HepG2 (cell line): ENCODE results near the gene ZFP82. TPM values are rescaled to one million over a fixed set of nuclear protein-coding genes. Genes with fewer than 3 reads are reported as not detected.
A peak's percentile ranks its signal among the peaks of the same experiment; 100 is the strongest.

Source experiments
- CCDC6 ChIP-seq: sonication (generic); formaldehyde crosslinking; IDR thresholded peaks from 2 replicates; pipeline ENCODE4 v1.8.1; 2022; ENCODE audit warnings: mild to moderate bottlenecking, missing genetic modification reagents, moderate library complexity
- HNRNPK ChIP-seq: fragments of 200-400 bp; formaldehyde crosslinking; IDR thresholded peaks from 2 replicates; pipeline ENCODE4 v1.6.1; 2018; ENCODE audit warnings: low read length, low read depth, moderate library complexity, mild to moderate bottlenecking; ENCODE audit not compliant: poor library complexity, severe bottlenecking
- MED13 ChIP-seq: sonication (generic); formaldehyde crosslinking; IDR thresholded peaks from 2 replicates; pipeline ENCODE4 v1.5.0; 2020; ENCODE audit warnings: missing genetic modification reagents
- RBFOX2 ChIP-seq: fragments of 200-400 bp; formaldehyde crosslinking; IDR thresholded peaks from 2 replicates; pipeline ENCODE4 v1.6.1; 2017; ENCODE audit warnings: low read depth, mild to moderate bottlenecking, low read length
- RFXAP ChIP-seq: sonication (generic); formaldehyde crosslinking; IDR thresholded peaks from 2 replicates; pipeline ENCODE4 v1.4.0; 2020; ENCODE audit warnings: missing genetic modification reagents, borderline replicate concordance
- SRY ChIP-seq: sonication (generic); formaldehyde crosslinking; IDR thresholded peaks from 2 replicates; pipeline ENCODE4 v1.8.0; 2022; ENCODE audit warnings: mild to moderate bottlenecking, missing genetic modification reagents
- TCF7L2 ChIP-seq: IDR thresholded peaks from 2 replicates; pipeline ENCODE4 v1.6.1; 2011; ENCODE audit warnings: mild to moderate bottlenecking, low read depth, low read length, moderate library complexity
- WIZ ChIP-seq: sonication (generic); formaldehyde crosslinking; IDR thresholded peaks from 2 replicates; pipeline ENCODE4 v1.5.1; 2020; ENCODE audit warnings: mild to moderate bottlenecking, missing genetic modification reagents
- ZMYM3 ChIP-seq: sonication (generic); formaldehyde crosslinking; IDR thresholded peaks from 2 replicates; pipeline ENCODE4 v1.5.1; 2020; ENCODE audit warnings: mild to moderate bottlenecking, missing genetic modification reagents
- ZNF225 ChIP-seq: sonication (generic); formaldehyde crosslinking; IDR thresholded peaks from 2 replicates; pipeline ENCODE4 v1.4.0; 2020; ENCODE audit warnings: mild to moderate bottlenecking, missing genetic modification reagents
- ZNF678 ChIP-seq: sonication (generic); formaldehyde crosslinking; IDR thresholded peaks from 2 replicates; pipeline ENCODE4 v1.4.0; 2020; ENCODE audit warnings: mild to moderate bottlenecking, missing genetic modification reagents
- ZNF747 ChIP-seq: sonication (generic); formaldehyde crosslinking; IDR thresholded peaks from 2 replicates; pipeline ENCODE4 v1.8.1; 2023; ENCODE audit warnings: missing genetic modification reagents, mild to moderate bottlenecking, borderline replicate concordance
- polyA plus RNA-seq, 8 experiments: library from polyadenylated mRNA; depleted of rRNA in 3 of 8; stranded (reverse) in 7 of 8; unstranded in 1 of 8; fragments of >200 nt; fragmentation: Illumina TruSeq in 4 of 8; extraction: Trizol in 4 of 8; gene quantifications; 2 replicates each; pipeline versions ENCODE4 v1.2.1 to v1.2.3, GENCODE V29; 2011 to 2016; ENCODE audit warnings: low read depth in 4 of 8, missing spikeins in 1 of 8, mixed read lengths in 1 of 8; ENCODE audit not compliant: insufficient read depth in 1 of 8
- total RNA-seq, 5 experiments: library from RNA; depleted of rRNA; stranded (reverse); fragments of >200 nt; fragmentation: Illumina TruSeq; extraction: Trizol; gene quantifications; 2 replicates each; pipeline ENCODE4 v1.2.3, GENCODE V29; 2016; ENCODE audit warnings: low read depth in 1 of 5
- TF ChIP-seq, protein P1 (sequence below): sonication (generic); formaldehyde crosslinking; IDR thresholded peaks from 2 replicates; pipeline ENCODE4 v1.9.0; 2021; ENCODE audit warnings: missing genetic modification reagents, borderline replicate concordance
- TF ChIP-seq, protein P2 (sequence below): sonication (generic); formaldehyde crosslinking; IDR thresholded peaks from 2 replicates; pipeline ENCODE4 v1.4.0; 2020; ENCODE audit warnings: mild to moderate bottlenecking, missing genetic modification reagents
- TF ChIP-seq, protein P3 (sequence below): sonication (generic); formaldehyde crosslinking; IDR thresholded peaks from 2 replicates; pipeline ENCODE4 v1.8.0; 2022; ENCODE audit warnings: mild to moderate bottlenecking, missing genetic modification reagents; ENCODE audit not compliant: insufficient replicate concordance
- TF ChIP-seq, protein P4 (sequence below): sonication (generic); formaldehyde crosslinking; conservative IDR thresholded peaks from 2 replicates; pipeline ENCODE4 v1.4.0; 2020; ENCODE audit warnings: missing genetic modification reagents

The ZFP82 gene
- total and polyA plus RNA-seq, 2 of the 13 experiments (the other 11 are each of a cell fraction or from before 2014, with no cell fraction given): 1.7 to 4.3 TPM

DNA sequence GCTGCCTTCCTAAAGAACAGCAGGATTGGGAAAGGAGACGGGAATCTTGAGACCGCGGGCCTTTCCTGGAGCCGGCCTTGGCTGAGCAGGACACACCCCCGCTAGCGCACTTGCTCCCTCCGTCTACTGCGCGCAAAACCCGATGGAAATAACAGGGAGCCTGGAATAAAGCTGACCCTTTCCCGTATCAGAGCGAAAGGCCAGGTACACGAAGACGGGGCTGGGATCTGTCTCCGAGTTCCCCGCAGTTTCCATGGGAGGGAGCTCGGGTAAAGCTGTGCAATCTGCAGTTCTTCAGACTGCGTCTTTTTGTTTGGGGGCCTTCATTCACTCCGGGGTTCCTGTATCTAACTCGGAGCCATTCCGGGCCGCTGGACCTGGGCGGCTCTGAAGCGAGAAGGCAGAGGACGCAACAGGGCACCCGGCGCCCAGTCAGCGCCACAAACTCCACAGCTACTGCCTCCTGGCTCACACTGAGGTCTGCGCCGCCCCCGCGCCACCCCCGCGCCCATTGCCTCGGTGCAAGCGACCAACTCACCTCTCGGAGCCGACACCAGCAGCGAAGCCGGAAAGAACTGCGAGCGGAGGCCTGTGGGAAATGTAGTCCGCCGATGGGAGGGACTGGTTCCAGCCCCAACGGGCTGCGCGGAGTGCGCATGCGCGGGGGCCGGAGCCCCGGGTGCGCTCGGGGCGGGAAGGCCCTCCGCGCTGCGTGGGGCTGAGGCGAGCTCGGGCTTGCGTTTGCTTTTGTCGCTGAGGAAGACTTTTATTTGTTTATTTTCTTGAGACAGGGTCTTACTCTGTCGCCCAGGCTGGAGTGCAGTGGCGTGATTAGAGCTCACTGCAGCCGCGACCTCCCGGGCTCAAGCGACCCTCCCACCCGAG lies 39.6 kb downstream of the ZFP82 start, which contains the start of gene ZFP14 (continued):
- TF ChIP-seq, protein P1, sequence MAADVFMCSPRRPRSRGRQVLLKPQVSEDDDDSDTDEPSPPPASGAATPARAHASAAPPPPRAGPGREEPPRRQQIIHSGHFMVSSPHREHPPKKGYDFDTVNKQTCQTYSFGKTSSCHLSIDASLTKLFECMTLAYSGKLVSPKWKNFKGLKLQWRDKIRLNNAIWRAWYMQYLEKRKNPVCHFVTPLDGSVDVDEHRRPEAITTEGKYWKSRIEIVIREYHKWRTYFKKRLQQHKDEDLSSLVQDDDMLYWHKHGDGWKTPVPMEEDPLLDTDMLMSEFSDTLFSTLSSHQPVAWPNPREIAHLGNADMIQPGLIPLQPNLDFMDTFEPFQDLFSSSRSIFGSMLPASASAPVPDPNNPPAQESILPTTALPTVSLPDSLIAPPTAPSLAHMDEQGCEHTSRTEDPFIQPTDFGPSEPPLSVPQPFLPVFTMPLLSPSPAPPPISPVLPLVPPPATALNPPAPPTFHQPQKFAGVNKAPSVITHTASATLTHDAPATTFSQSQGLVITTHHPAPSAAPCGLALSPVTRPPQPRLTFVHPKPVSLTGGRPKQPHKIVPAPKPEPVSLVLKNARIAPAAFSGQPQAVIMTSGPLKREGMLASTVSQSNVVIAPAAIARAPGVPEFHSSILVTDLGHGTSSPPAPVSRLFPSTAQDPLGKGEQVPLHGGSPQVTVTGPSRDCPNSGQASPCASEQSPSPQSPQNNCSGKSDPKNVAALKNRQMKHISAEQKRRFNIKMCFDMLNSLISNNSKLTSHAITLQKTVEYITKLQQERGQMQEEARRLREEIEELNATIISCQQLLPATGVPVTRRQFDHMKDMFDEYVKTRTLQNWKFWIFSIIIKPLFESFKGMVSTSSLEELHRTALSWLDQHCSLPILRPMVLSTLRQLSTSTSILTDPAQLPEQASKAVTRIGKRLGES: no peak
- TF ChIP-seq TCF7L2: no peak
- TF ChIP-seq RBFOX2: peak; percentile 91
- no peak for TF ChIP-seq ZNF678
- 0 out of 2 replicates have a peak, but pooled peaks have one; percentile 3 for TF ChIP-seq ZMYM3 (CRISPR knock-in tag)
- TF ChIP-seq, protein P2, sequence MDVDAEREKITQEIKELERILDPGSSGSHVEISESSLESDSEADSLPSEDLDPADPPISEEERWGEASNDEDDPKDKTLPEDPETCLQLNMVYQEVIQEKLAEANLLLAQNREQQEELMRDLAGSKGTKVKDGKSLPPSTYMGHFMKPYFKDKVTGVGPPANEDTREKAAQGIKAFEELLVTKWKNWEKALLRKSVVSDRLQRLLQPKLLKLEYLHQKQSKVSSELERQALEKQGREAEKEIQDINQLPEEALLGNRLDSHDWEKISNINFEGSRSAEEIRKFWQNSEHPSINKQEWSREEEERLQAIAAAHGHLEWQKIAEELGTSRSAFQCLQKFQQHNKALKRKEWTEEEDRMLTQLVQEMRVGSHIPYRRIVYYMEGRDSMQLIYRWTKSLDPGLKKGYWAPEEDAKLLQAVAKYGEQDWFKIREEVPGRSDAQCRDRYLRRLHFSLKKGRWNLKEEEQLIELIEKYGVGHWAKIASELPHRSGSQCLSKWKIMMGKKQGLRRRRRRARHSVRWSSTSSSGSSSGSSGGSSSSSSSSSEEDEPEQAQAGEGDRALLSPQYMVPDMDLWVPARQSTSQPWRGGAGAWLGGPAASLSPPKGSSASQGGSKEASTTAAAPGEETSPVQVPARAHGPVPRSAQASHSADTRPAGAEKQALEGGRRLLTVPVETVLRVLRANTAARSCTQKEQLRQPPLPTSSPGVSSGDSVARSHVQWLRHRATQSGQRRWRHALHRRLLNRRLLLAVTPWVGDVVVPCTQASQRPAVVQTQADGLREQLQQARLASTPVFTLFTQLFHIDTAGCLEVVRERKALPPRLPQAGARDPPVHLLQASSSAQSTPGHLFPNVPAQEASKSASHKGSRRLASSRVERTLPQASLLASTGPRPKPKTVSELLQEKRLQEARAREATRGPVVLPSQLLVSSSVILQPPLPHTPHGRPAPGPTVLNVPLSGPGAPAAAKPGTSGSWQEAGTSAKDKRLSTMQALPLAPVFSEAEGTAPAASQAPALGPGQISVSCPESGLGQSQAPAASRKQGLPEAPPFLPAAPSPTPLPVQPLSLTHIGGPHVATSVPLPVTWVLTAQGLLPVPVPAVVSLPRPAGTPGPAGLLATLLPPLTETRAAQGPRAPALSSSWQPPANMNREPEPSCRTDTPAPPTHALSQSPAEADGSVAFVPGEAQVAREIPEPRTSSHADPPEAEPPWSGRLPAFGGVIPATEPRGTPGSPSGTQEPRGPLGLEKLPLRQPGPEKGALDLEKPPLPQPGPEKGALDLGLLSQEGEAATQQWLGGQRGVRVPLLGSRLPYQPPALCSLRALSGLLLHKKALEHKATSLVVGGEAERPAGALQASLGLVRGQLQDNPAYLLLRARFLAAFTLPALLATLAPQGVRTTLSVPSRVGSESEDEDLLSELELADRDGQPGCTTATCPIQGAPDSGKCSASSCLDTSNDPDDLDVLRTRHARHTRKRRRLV (CRISPR knock-in tag): peak; percentile 41; the same call in 1 of the 2 replicates
- TF ChIP-seq WIZ (CRISPR knock-in tag): no peak
- peak; percentile 32 for TF ChIP-seq SRY (CRISPR knock-in tag)
- TF ChIP-seq, protein P3, sequence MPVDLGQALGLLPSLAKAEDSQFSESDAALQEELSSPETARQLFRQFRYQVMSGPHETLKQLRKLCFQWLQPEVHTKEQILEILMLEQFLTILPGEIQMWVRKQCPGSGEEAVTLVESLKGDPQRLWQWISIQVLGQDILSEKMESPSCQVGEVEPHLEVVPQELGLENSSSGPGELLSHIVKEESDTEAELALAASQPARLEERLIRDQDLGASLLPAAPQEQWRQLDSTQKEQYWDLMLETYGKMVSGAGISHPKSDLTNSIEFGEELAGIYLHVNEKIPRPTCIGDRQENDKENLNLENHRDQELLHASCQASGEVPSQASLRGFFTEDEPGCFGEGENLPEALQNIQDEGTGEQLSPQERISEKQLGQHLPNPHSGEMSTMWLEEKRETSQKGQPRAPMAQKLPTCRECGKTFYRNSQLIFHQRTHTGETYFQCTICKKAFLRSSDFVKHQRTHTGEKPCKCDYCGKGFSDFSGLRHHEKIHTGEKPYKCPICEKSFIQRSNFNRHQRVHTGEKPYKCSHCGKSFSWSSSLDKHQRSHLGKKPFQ: no peak
- TF ChIP-seq MED13 (CRISPR knock-in tag): no peak
- TF ChIP-seq CCDC6 (CRISPR knock-in tag): no peak; the same call in 1 of the 2 replicates
- peak; percentile 18; the same call in 1 of the 2 replicates for TF ChIP-seq ZNF747 (CRISPR knock-in tag)
- TF ChIP-seq RFXAP (CRISPR knock-in tag): peak; percentile 84
- TF ChIP-seq, protein P4, sequence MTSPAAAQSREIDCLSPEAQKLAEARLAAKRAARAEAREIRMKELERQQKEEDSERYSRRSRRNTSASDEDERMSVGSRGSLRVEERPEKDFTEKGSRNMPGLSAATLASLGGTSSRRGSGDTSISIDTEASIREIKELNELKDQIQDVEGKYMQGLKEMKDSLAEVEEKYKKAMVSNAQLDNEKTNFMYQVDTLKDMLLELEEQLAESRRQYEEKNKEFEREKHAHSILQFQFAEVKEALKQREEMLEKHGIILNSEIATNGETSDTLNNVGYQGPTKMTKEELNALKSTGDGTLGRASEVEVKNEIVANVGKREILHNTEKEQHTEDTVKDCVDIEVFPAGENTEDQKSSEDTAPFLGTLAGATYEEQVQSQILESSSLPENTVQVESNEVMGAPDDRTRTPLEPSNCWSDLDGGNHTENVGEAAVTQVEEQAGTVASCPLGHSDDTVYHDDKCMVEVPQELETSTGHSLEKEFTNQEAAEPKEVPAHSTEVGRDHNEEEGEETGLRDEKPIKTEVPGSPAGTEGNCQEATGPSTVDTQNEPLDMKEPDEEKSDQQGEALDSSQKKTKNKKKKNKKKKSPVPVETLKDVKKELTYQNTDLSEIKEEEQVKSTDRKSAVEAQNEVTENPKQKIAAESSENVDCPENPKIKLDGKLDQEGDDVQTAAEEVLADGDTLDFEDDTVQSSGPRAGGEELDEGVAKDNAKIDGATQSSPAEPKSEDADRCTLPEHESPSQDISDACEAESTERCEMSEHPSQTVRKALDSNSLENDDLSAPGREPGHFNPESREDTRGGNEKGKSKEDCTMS (CRISPR knock-in tag): no peak
- no peak for TF ChIP-seq HNRNPK
- TF ChIP-seq ZNF225: peak; percentile 71; the same call in 1 of the 2 replicates
